WTC11 (cell line): Measurements from ENCODE around the gene FZD7. TPM values are rescaled to one million over a fixed set of nuclear protein-coding genes. Genes with fewer than 3 reads are reported as not detected.

Experiments
- ATAC-seq: fragments of 200-7000 bp; cut with Tn5 transposase; 2 replicates; pipeline ENCODE4 v1.10.0; 2021; ENCODE audit warnings: mild to moderate bottlenecking, moderate library complexity
- CTCF ChIA-PET: fragments of 300-600 bp; sonication (Branson Sonifier 250); formaldehyde crosslinking; loops from one replicate; lab custom pipeline; 2021; ENCODE audit warnings: antibody characterized with exemption; lab: Charles Lee
- POLR2A ChIA-PET: fragments of 350-600 bp; sonication (Branson Sonifier 250); formaldehyde crosslinking; loops from one replicate; lab custom pipeline; 2021; ENCODE audit warnings: antibody characterized with exemption; lab: Charles Lee
- DNase-seq: peaks from one replicate; pipeline ENCODE4 v3.0.0; 2021; ENCODE audit warnings: low spot score
- H3K27ac Mint-ChIP-seq: 2 replicates; pipeline ENCODE4 v1.8.0; 2021; ENCODE audit warnings: mixed read lengths
- H3K27me3 Mint-ChIP-seq: 2 replicates; pipeline ENCODE4 v1.8.0; 2021; ENCODE audit warnings: low read depth, mild to moderate bottlenecking, moderate library complexity, mixed read lengths
- H3K36me3 Mint-ChIP-seq: 2 replicates; pipeline ENCODE4 v1.8.0; 2021; ENCODE audit warnings: mixed read lengths
- H3K4me1 Mint-ChIP-seq: 2 replicates; pipeline ENCODE4 v1.8.0; 2022; ENCODE audit warnings: mixed read lengths
- H3K4me3 Mint-ChIP-seq: 2 replicates; pipeline ENCODE4 v1.8.0; 2021; ENCODE audit warnings: mild to moderate bottlenecking, moderate library complexity, mixed read lengths
- H3K9me3 Mint-ChIP-seq: 2 replicates; pipeline ENCODE4 v1.8.0; 2021; ENCODE audit warnings: mixed read lengths
- CREB1 ChIP-seq: sonication (generic); formaldehyde crosslinking; IDR thresholded peaks from 2 replicates; pipeline ENCODE4 v1.8.0; 2023; ENCODE audit warnings: mild to moderate bottlenecking, missing genetic modification reagents
- E2F1 ChIP-seq: sonication (generic); formaldehyde crosslinking; IDR thresholded peaks from 2 replicates; pipeline ENCODE4 v1.8.0; 2022; ENCODE audit warnings: mild to moderate bottlenecking, missing genetic modification reagents
- EMX1 ChIP-seq: fragments of 250-450 bp; sonication (Bioruptor Pico); IDR thresholded peaks from 2 replicates; pipeline ENCODE4 v1.8.0; 2021; ENCODE audit warnings: mild to moderate bottlenecking
- HMGA2 ChIP-seq: fragments of 250-450 bp; sonication (Bioruptor Pico); IDR thresholded peaks from 2 replicates; pipeline ENCODE4 v1.4.0; 2021; ENCODE audit warnings: mild to moderate bottlenecking, moderate library complexity
- HMGXB4 ChIP-seq: sonication (generic); formaldehyde crosslinking; IDR thresholded peaks from 2 replicates; pipeline ENCODE4 v1.8.1; 2023; ENCODE audit warnings: mild to moderate bottlenecking, moderate library complexity, missing genetic modification reagents
- ZNF232 ChIP-seq: sonication (generic); formaldehyde crosslinking; IDR thresholded peaks from 2 replicates; pipeline ENCODE4 v1.8.0; 2022; ENCODE audit warnings: mild to moderate bottlenecking, missing genetic modification reagents
- ZNF512 ChIP-seq: sonication (generic); formaldehyde crosslinking; IDR thresholded peaks from 2 replicates; pipeline ENCODE4 v1.8.1; 2022; ENCODE audit warnings: missing genetic modification reagents, borderline replicate concordance
- total RNA-seq: library from RNA; stranded (reverse); gene quantifications from 3 replicates; pipeline ENCODE4 v1.2.3, GENCODE V29; 2021
- TF ChIP-seq, protein P1 (sequence below): sonication (generic); formaldehyde crosslinking; IDR thresholded peaks from 2 replicates; pipeline ENCODE4 v1.8.0; 2023; ENCODE audit warnings: missing genetic modification reagents, mild to moderate bottlenecking, borderline replicate concordance
- TF ChIP-seq, protein P2 (sequence below): fragments of 250-450 bp; sonication (Bioruptor Pico); IDR thresholded peaks from 2 replicates; pipeline ENCODE4 v1.9.0; 2021; ENCODE audit warnings: moderate library complexity, mild to moderate bottlenecking, inconsistent platforms, borderline replicate concordance
- TF ChIP-seq, protein P3 (sequence below): sonication (generic); formaldehyde crosslinking; IDR thresholded peaks from 2 replicates; pipeline ENCODE4 v1.8.0; 2022; ENCODE audit warnings: missing genetic modification reagents
- TF ChIP-seq, protein P4 (sequence below): sonication (generic); formaldehyde crosslinking; conservative IDR thresholded peaks from 2 replicates; pipeline ENCODE4 v1.8.1; 2022; ENCODE audit warnings: mild to moderate bottlenecking, missing genetic modification reagents

The FZD7 gene
- total RNA-seq, 1 experiment from 2014 or later: 153 TPM

- TF ChIP-seq, protein P1, sequence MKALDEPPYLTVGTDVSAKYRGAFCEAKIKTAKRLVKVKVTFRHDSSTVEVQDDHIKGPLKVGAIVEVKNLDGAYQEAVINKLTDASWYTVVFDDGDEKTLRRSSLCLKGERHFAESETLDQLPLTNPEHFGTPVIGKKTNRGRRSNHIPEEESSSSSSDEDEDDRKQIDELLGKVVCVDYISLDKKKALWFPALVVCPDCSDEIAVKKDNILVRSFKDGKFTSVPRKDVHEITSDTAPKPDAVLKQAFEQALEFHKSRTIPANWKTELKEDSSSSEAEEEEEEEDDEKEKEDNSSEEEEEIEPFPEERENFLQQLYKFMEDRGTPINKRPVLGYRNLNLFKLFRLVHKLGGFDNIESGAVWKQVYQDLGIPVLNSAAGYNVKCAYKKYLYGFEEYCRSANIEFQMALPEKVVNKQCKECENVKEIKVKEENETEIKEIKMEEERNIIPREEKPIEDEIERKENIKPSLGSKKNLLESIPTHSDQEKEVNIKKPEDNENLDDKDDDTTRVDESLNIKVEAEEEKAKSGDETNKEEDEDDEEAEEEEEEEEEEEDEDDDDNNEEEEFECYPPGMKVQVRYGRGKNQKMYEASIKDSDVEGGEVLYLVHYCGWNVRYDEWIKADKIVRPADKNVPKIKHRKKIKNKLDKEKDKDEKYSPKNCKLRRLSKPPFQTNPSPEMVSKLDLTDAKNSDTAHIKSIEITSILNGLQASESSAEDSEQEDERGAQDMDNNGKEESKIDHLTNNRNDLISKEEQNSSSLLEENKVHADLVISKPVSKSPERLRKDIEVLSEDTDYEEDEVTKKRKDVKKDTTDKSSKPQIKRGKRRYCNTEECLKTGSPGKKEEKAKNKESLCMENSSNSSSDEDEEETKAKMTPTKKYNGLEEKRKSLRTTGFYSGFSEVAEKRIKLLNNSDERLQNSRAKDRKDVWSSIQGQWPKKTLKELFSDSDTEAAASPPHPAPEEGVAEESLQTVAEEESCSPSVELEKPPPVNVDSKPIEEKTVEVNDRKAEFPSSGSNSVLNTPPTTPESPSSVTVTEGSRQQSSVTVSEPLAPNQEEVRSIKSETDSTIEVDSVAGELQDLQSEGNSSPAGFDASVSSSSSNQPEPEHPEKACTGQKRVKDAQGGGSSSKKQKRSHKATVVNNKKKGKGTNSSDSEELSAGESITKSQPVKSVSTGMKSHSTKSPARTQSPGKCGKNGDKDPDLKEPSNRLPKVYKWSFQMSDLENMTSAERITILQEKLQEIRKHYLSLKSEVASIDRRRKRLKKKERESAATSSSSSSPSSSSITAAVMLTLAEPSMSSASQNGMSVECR (CRISPR knock-in tag): no peak
Measured at GRCh38 chr2:202017940-202018339, 15.7 kb upstream of the FZD7 start (continued).

GRCh38 chr2:202018950-202019349 lies 14.7 kb upstream of the FZD7 start:
- no peak for ATAC-seq
- TF ChIP-seq EMX1 (CRISPR knock-in tag) (no peak), CREB1 (no peak), ZNF512 (CRISPR knock-in tag) (no peak), ZNF232 (CRISPR knock-in tag) (no peak), HMGA2 (no peak), E2F1 (CRISPR knock-in tag) (no peak), HMGXB4 (CRISPR knock-in tag) (no peak)
- TF ChIP-seq, protein P2, sequence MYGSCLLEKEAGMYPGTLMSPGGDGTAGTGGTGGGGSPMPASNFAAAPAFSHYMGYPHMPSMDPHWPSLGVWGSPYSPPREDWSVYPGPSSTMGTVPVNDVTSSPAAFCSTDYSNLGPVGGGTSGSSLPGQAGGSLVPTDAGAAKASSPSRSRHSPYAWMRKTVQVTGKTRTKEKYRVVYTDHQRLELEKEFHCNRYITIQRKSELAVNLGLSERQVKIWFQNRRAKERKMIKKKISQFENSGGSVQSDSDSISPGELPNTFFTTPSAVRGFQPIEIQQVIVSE (CRISPR knock-in tag): no peak
- TF ChIP-seq, protein P3, sequence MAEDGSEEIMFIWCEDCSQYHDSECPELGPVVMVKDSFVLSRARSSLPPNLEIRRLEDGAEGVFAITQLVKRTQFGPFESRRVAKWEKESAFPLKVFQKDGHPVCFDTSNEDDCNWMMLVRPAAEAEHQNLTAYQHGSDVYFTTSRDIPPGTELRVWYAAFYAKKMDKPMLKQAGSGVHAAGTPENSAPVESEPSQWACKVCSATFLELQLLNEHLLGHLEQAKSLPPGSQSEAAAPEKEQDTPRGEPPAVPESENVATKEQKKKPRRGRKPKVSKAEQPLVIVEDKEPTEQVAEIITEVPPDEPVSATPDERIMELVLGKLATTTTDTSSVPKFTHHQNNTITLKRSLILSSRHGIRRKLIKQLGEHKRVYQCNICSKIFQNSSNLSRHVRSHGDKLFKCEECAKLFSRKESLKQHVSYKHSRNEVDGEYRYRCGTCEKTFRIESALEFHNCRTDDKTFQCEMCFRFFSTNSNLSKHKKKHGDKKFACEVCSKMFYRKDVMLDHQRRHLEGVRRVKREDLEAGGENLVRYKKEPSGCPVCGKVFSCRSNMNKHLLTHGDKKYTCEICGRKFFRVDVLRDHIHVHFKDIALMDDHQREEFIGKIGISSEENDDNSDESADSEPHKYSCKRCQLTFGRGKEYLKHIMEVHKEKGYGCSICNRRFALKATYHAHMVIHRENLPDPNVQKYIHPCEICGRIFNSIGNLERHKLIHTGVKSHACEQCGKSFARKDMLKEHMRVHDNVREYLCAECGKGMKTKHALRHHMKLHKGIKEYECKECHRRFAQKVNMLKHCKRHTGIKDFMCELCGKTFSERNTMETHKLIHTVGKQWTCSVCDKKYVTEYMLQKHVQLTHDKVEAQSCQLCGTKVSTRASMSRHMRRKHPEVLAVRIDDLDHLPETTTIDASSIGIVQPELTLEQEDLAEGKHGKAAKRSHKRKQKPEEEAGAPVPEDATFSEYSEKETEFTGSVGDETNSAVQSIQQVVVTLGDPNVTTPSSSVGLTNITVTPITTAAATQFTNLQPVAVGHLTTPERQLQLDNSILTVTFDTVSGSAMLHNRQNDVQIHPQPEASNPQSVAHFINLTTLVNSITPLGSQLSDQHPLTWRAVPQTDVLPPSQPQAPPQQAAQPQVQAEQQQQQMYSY (CRISPR knock-in tag): no peak
- TF ChIP-seq, protein P4, sequence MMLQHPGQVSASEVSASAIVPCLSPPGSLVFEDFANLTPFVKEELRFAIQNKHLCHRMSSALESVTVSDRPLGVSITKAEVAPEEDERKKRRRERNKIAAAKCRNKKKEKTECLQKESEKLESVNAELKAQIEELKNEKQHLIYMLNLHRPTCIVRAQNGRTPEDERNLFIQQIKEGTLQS: no peak
- TF ChIP-seq, protein P1 (CRISPR knock-in tag): no peak
- CTCF ChIA-PET: interaction anchor here (0.6 to 1.9 kb wide), 4 partner anchors 16 to 64 kb away, joined by 3 to 7 read pairs (median 4); no protein-coding TSS in a partner anchor
- Mint-ChIP-seq H3K27me3 (peaks cover 41% of the 10 kb centered on the region), H3K4me3 (no peak overlapping the region), H3K27ac (no peak overlapping the region), H3K4me1 (peaks cover 47% of the 10 kb centered on the region), H3K36me3 (no peaks in the 10 kb centered on the region), H3K9me3 (no peaks in the 10 kb centered on the region)
- no peak for DNase-seq
- POLR2A ChIA-PET: interaction anchor here (0.6 to 1.7 kb wide), 4 partner anchors 13 to 212 kb away, joined by 3 to 5 read pairs (median 4); no protein-coding TSS in a partner anchor
